ENCODE measurements around the gene SNX10.

The SNX10 gene

DNA sequence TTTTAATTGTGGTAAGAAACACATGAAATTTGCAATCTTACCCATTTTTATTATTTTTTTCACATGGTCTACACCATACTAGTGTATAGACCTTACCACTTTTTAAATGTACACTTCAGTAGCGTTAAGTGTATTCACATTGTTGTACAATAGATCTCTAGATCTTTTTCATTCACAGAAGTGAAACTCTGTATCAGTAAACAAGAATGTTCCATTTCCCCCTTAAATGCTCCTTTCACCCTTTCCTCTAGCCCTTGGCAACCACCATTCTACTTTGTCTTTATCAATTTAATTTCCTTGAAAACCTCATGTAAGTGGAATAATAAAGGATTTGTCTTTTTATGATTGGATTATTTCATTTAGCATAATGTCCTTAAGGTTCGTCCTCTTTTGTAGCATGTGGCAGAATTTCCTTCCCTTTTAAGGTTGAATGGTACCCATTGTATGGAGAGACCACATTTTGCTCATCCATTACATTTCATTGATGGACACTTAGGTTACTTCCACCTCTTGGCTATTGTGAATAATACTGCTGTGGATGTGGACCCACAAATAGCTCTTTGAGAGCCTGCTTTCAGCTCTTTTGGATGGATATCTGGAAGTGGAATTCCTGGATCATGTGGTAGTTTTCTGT lies 45.7 kb downstream of the SNX10 start:
- ATAC-seq, result no peak

DNA sequence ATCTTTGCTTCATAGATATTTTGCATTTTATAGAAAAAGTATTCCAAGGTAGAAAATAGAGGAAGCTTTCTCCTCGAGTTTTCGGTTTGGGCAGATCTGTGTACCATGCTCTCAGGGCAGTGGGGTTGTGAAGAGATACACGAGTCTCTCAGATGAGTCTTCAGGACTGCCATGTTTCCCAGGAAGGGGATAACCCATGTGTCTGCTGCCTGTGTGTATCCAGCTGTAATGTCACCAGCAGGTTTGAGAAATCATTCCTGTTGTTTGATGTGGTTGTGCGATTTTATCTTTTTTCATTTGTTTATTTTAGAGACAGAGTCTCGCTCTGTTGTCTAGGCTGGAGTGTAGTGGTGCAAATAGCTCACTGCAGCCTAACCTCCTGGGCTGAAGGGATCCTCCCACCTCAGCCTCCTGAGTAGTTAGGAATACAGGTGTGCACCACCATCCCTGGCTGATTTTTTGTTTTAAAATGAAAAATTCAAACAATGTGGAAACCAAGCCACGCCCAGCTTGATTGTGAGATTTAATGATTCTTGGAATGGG lies 48.9 kb downstream of the SNX10 start:
- ATAC-seq, result no peak

DNA sequence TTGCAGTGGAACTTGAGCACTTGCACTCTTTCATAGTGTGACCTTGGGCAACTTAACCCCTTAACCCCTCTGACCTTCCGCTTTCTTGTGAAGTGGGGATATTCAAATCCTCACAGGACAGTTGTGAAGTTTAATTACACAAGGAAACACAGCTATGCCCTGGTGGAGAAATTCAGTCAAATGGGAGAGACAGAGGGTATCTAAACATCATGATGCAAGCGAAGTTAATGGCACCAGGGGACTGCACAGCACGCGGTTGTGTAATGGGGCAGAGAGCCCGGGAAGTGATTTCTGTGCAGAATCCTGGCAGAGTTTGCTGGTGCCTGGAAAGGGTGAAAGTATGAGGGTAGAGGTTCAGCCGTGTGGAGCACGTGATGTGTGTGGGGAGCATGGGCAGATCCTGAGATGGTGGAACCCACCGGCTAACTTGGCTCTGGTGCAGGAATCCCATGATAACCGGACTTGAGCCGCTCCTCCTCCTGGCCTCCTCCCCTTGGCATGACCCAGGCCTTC lies 51.7 kb downstream of the SNX10 start:
- ATAC-seq, result no peak

DNA sequence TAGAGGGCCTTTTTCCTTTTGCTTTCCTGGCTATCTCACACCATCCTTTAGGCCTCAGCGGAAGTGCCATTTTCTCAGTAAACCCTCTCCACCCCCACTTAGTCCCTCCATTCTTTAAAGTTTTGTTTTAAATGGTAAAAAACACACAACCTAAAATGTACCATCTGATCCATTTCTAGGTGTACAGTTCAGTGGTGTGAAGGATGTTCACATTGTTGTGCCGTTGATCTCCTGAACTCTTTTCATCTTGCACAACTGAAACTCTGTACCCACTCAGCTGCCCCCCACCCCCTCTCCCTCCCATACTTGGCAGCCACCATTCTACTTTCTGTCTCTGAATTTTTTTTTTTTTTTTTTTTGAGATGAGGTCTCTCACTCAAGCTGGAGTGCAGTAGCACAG lies 52.2 kb downstream of the SNX10 start:
- no peak for ATAC-seq

DNA sequence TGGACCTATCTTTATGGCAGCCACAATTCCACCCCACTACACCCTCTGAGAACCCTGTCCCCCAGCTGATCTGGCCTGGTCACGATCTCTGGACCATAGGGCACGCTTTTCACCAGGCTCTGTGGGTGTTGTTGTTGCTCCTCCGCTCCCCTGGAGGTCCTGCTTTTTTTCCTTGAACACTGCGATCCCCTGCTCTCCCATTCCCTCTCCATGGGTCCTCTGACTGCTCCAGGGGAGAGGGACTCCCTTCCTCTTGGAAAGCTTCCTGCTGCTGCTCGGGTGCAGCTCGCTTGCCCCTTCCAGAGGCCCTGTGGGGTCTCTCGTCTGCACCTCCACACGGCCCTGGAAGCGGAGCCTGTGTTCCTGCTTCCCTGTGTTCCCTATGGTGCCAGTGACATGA lies 53.5 kb downstream of the SNX10 start:
- ATAC-seq, result no peak

DNA sequence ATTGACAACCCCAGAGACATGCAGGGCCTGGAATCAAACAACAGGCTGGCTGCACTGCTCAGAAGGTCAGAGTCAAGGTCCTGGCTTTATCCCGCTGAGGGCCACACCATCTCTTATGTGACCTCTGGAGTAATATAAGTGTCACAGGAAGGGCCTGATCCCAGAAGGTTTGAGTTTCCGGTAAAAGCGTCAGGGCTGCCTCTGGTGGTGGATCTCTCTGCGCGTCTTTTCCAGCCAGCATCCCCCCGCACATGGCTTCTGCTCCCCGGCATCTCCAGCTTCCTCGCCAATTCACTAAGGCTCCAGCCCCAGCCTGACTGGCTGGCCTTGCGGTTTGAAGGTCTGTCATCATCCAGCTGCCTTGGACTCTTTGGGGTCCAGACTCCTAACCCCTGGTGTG lies 54.2 kb downstream of the SNX10 start:
- no peak for ATAC-seq

DNA sequence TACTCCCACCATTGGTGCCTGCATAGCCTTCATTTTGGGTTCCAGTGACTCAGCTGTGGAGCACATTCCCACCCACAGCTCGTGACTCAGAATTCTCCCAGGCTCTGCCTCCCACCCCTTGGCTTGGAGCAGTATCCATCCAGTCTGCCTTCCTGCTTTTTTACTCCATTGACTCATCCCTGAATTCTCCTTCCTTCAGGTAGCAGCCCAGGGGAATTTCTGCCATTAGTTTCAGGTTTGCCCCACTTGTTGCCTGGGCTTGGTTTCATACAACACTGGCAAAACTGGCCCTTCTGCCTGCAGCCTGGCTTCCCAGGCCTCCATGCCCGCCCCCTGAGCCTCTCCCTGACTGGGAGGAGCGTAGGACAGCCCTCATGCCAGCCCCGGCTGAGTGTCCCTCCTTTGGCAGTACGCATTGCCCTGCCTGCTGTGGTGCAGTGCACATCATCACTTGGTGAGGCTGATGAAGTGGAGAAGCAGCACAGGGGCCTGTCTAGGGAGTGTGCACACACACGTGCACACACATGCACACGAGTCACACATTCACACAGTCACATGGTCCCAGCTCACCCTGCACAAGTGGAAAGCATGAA lies 55.0 kb downstream of the SNX10 start:
- ATAC-seq, result peak; percentile 32 to 58

DNA sequence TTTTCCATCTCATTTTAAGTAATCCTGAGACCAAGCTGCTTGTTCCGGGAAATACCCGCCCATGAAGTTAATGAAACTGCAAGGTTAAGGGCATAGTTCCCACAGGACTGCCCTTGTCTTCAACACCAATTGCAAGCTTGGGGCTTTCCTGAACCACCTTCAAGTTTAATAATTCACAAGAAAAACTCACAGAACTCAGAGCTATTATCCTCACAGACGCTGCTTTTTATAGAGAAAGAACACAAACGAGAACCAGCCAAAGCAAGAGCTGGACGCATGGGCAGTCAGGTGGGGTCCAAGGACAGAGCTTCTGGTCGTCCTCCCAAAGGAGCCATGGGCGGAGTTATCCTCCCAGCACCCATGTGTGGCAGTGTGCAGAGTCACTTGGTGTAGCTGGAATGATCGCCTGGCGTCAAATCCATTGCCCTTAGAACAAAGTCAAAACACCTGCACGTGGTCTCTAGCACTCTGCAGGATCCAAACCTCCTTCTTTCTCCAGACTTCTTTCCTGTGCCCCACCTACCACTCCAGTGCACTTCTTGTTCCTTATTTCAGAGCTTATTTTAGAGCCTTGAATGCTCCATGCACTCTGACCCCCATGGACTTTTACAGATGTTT lies 56.7 kb downstream of the SNX10 start:
- ATAC-seq, result no peak

DNA sequence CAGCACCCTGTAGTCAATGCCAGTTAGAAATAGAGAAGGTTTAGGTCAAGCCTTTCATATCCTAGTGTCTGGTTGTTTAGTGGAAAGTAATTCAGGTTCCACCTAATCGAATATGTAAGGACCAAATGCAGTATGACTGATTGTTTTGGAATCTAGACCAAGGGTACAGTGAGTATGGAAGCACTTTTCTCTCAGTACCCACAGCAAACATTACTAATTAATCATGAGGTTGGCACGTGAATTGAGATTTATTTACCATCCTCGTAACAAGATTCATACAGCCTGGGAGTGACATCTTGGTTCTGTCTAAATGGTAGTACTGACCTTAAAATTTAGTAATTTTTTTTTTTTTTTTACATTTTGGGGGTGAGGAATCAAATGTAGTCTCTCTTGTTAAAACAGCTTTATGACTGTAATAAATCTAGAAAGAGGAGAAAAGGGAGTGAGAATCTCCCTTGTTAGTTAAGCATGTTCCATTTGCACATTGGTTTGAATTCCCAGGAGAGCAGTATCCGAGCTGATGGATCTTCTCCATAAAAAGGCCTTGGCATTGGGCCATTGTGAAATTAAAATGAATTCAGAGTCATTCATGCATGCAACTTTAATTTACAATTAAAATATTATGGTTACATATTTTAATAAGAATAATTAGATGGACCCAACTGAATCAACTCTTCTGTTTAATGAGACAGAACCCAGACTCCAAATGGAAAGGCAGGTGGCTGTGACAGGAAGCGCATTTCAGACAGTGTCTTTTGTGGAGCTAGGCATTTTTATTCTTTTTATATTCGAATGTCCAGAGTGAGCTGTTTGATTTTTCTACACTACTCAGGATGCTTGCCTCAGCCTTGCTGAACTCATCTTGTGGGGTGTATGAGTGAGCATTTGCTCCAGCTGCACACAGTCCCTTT lies 57.6 kb downstream of the SNX10 start:
- no peak for ATAC-seq

DNA sequence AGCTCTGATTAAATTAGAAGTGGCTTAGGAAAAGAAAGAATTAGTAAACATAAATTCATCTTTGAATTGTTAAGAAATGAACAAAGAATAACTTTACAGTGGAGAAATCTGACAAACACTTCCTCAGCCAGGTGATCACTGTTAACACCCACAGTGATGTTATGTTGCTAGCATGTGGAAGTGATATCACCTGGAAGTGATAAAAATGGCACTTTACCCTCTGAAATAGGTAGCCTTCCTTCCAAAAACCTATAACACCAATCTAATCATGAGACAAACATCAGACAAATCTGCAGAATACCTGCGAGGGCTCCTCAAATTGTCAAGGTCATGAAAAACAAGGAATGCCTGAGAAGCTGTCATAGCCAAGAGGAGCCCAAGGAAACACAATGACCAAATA lies 59.5 kb downstream of the SNX10 start:
- ATAC-seq, result no peak

DNA sequence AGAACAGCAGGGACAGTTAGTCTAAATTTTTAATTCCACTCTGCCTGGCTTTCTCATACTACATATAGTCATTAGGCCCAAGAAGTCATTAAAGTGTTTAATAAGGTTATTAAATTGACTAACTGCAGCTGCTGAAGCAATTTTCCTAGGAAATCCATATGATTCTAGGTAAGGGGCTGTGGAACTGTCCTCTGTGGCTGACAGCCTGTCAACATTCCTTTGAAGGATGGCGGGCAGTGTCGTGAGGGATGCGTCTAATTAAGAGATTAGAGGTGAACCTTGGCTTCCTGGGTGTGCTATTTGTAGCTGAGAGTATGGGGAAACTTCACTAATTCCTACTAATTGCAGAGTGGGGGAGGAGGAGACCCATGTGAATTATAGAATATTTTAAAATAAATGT lies 64.6 kb downstream of the SNX10 start:
- no peak for ATAC-seq

DNA sequence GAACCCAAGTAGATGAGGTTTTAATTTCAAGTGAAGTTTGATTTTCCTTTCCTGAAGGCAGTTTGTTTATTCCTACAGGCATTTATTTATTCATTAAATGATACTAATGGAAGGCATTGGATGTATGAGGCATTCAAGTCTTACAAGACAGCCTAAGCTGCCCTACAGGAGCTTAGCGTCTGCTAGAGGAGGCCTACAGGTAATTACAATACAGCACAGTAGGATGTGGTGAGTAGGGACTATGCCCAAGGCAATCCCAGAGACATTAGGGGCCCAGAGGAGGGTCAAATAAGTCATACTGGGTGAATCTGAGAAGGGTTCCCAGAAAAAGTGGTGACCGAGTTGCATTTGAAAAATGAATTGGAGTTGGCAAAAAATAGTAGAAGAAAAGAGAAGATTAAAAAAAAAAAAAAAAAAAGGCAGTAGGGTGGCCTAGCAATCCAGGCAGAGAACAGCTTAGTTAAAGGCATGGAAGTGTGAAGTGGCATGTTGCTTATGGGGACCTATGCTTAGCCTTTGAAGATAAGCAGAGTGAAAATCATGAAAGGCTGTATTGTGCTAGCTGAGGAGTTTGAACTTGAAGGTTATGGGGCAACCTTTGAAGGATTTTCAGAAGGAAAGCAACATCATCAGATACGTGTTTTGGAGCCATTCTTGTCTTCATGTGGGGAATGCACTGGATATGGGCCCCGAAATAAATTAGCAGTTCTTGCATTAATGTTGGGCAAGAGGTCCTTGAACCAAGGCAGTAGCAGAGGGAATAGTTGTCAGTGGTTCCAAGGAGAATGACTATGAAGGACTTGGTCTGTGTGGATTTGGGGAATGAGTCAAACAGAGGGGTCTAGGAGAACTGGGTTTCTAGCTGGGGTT lies 65.5 kb downstream of the SNX10 start:
- no peak for ATAC-seq

DNA sequence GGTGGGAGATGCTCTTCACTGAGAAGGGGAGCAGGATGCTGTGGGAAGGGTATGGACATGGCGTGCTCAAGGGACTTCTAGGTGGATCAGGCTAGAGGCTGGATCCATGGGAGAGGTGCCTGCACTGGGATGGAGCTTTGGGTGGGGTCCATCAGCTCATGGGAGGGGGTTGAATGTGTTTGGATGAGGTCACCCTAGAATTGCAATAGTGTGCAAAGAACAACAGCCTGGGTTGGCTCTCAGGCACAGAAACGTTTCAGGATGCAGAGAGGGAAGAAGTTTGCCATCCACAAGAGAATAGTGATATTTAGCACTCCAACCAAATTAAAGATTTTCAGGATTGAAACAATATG lies 66.1 kb downstream of the SNX10 start:
- no peak for ATAC-seq

DNA sequence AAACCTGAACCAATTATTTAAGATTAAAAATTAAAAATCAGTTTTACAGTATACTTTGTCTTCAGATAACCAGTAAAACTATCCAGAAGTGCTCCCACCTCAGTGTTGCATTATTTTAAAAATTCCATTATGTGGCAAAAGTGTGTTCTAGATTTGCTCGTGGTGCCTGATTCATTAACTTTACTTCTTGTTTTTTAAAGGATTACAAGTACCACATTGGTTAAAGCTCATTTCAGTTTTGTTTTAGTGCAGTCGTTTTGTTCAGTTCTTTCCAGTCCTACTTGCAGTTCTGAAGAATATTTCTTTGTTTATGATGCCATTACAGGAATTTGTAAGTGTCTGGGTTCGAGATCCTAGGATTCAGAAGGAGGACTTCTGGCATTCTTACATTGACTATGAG lies 69.0 kb downstream of the SNX10 start:
- ATAC-seq, result no peak

DNA sequence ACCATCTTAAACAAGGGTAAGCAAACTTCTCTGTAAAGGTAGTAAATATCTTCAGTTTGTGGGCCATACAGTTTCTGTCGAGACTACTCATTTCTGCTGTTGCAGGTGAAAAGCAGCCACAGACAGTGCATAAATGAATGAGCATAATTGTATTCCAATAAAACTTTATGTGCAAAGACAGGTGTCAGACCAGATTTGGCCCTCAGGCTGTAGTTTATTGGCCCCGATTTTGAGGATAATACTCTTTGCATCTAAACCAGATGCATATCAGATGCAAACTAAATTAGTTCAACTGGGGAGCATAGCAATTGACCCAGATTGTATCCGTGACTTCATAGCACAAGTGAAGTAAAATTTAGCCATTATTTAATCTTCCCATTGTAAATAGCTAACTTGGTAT lies 70.0 kb downstream of the SNX10 start:
- ATAC-seq, result no peak

DNA sequence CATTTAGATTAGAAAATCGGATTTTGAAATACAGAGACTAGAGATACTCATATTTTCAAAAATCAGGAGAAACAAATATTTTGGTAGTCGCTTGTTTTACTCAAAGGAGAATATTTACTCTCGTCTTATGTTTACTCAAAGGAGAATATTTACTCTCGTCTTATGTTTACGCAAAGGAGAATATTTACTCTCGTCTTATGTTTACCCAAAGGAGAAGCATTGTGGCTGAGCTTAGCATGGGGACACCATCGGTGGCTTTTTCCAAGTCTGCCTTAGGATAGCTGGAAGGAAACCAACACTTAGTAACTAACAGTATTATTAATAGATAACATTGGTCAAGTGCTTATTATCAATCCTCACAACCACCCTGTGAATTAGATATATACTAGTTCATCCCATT lies 71.8 kb downstream of the SNX10 start:
- ATAC-seq, result no peak

DNA sequence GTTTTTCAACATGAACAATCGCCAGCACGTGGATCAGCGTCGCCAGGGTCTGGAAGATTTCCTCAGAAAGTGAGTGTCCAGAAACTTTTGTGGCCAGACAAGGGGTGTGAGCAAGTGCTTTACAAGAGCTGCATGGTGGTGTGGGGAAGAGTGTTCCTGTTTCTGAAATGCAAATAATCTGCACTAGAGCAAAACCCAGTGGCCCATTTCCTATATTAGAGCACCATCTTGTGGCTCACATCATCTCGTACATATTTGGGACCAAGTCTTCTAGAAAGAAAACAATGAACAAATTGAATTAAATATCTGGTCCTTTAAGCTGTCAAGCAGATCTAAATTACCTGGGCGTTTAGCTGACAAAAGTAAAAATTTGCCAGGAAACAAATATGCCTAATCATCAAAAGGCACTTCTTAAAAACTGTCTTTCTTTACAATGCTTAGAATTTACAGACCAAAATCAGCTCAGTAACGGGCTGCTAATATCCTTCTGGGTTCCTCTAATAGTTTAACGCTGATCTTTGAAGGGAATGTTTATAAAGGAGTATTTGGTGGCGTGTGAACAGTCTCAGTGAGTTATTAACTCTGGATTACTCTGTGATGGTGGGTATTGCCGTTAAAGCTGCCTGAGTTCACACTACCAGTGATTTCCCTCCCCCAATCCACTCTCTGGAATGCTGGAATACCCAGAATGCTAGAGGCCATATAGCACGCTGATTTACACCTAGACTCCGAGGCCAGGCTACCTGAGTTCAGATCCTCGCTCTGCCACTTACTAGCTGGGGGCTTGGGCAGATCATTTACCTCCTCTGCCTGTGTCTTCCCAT lies 73.6 kb downstream of the SNX10 start:
- peak; percentile 68 to 81 for ATAC-seq

DNA sequence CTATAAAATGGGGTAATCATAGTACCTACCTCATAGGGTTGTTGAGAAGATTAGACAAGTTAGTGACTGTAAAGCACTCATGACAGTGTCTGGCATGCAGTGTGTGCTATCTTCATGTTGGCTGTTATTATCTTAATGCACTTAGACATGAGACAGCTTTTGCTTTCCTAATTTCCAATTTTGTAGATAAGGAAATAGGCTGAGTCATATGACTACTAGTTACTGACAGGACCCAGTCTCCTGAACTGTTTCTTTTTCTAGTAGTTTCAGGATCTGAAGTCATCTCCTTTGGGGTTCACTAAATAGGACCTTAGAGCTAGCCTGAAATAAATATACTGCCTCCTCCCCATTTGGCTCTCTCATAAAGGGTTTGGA lies 74.2 kb downstream of the SNX10 start:
- no peak for ATAC-seq

DNA sequence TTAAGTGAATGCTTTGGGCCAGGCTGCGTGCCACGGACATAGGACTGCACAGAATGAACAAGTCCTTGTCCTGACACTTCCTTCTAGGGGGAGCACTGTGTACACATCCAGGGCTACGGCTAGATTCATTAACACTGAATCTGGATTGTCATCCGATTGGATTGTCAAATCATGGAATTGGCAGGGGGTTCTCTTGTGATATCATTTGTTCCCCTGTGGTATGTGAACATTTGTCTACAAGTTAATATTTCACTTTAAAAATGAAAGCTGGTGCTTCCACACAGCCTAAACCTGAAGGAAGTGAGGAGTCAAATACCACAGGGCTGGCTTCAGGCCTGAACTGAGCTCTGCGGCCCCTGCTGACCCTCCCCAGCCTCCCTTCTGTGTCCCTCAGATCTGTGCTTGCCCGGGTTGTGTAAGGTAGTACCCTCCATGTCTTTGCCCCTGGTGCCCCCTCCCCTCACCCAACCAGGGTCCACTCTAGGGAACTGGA lies 75.6 kb downstream of the SNX10 start:
- no peak for ATAC-seq

DNA sequence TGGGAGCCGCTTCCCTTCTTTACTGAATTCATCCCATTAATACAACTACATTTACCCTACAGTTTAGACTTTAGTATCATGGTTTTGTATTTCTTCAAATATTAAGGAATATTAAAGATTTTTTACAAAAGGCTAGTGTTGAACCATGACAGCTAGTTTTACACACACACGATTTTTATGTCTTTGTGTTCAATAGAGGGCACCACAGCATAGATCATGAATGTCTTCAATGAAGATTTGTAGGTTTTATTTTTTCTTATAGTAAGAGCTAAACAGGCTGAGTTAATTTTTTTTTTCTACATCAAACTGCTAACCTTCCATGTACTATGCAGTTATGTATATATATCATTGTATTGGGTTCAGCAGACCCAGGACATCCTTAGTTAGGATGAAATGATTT lies 76.9 kb downstream of the SNX10 start:
- ATAC-seq, result no peak

DNA sequence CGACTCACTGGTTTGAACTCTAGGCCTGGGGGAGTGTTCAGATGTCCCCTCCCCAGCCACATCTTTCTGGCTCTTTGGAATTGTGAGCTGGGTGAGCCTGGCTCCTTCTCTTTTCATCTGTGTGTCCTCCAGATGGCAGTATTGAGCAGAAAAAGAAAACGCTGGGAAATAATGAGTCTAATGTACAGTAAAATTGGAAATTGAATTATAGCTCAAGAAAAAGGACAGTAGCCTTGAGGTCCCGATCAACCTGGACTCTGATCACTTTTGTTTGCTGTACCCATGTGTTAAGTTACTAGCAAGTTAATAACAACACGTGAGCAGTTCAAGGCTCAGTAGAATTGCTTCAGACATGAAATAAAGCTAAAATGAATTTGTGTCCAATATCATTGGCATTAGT lies 77.9 kb downstream of the SNX10 start:
- peak; percentile 44 to 68 for ATAC-seq

Data from activated CD4-positive, CD25-positive, alpha-beta regulatory T cell treated with anti-CD3 and anti-CD28 coated beads, Interleukin-2, amount 50 U/mL, for 24 hours (primary cell).